Measurements from ENCODE around the gene NSD2. TPM values are rescaled to one million over a fixed set of nuclear protein-coding genes. Genes with fewer than 3 reads are reported as not detected.
"Not testable (repeated sequence)": the region's sequence is repeated elsewhere in the genome, so short reads cannot be mapped to it uniquely, and the experiment has no call there.

The NSD2 gene
- total RNA-seq, 1 experiment from 2014 or later = 128 TPM

DNA sequence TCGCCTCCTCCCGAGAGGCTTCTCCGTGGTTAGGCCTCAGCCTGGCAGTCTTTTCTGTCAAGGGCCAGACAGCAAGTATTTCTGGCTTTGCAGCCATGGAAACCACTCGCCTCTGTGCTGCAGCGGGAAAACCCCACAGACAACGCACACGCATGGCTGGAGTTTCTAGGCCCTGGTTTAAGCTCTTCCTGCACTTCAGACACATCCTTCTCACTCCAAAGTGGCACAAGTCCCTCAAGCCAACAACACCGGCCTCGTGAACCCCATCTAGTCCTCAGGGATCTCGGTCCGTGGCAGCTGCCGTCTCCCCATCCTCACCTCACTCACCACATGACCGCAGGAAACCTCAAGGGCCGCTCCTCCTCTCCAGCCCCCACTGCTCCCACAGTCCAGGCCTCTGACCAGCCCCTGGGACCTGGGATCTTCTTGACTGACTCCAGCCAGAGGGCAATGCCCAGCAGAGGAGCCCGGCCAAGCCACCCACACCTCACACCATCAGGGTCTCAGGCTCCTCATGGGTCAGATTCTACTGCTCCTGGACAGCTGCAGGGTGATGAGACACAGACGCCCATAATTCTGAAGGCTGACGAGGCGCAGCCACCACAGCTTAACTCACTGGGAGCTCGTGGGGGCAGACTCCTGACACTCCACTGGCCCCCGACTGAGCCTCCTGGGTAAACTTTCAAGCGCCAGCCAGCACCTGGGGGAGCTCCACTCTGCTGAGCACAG is 37.0 kb upstream of the NSD2 start:
- CTCF ChIA-PET = interaction anchor here (1.3 kb wide), 1 partner anchor 86 kb away, joined by 3 read pairs; no protein-coding TSS in a partner anchor
- POLR2A ChIA-PET = no interaction called here
- H3K4me3 Mint-ChIP-seq = no peak overlapping the region

GRCh38 chr4:1835836-1836235 is 35.4 kb upstream of the NSD2 start:
- H3K27ac Mint-ChIP-seq; H3K4me1 Mint-ChIP-seq; POLR2A ChIA-PET; H3K27me3 Mint-ChIP-seq (ENCODE audit: low read depth); DNase-seq (ENCODE audit: low spot score); H3K4me3 Mint-ChIP-seq; H3K9me3 Mint-ChIP-seq; ATAC-seq: not testable (repeated sequence)
- CTCF ChIA-PET = interaction anchor here (0.9 to 1.1 kb wide), 3 partner anchors 26 to 87 kb away, joined by 3 to 4 read pairs (median 3); no protein-coding TSS in a partner anchor
- H3K36me3 Mint-ChIP-seq = peaks cover 46% of the 10 kb centered on the region

More for the DNA sequence above, 37.0 kb upstream of the NSD2 start:
- DNase-seq (ENCODE audit: low spot score) (no peak), ATAC-seq (no peak)
- H3K4me1 Mint-ChIP-seq = peaks cover 10% of the 10 kb centered on the region
- peak overlapping the region; percentile 51; the same call in 1 of the 2 replicates for H3K27ac Mint-ChIP-seq
- H3K9me3 Mint-ChIP-seq = peaks cover 10% of the 10 kb centered on the region
- H3K36me3 Mint-ChIP-seq = peaks cover 51% of the 10 kb centered on the region
- peaks cover 3% of the 10 kb centered on the region for H3K27me3 Mint-ChIP-seq (ENCODE audit: low read depth)
- no peak for TF ChIP-seq TEAD1 (CRISPR knock-in tag; IDR thresholded peaks at IDR 0.05)

GRCh38 chr4:1836650-1837049 is 34.5 kb upstream of the NSD2 start:
- H3K27me3 Mint-ChIP-seq (ENCODE audit: low read depth) = no peaks in the 10 kb centered on the region
- ATAC-seq (no peak), DNase-seq (ENCODE audit: low spot score) (no peak)
- ChIA-PET POLR2A (no interaction called here), CTCF (no interaction called here)
- peaks cover 42% of the 10 kb centered on the region for H3K36me3 Mint-ChIP-seq
- no peak overlapping the region for H3K27ac Mint-ChIP-seq
- no peaks in the 10 kb centered on the region for H3K4me1 Mint-ChIP-seq
- H3K4me3 Mint-ChIP-seq = no peak overlapping the region
- H3K9me3 Mint-ChIP-seq = no peaks in the 10 kb centered on the region
- TF ChIP-seq ZMAT4 (CRISPR knock-in tag; IDR thresholded peaks at IDR 0.05) (no peak), ZNF425 (CRISPR knock-in tag; conservative IDR thresholded peaks at IDR 0.05) (no peak), GABPB1 (CRISPR knock-in tag; IDR thresholded peaks at IDR 0.05) (no peak), CBFB (CRISPR knock-in tag; IDR thresholded peaks at IDR 0.05; ENCODE audit: low read depth) (no peak), ZNF416 (CRISPR knock-in tag; IDR thresholded peaks at IDR 0.05) (no peak), FOXJ3 (CRISPR knock-in tag; IDR thresholded peaks at IDR 0.05; ENCODE audit: borderline replicate concordance) (no peak), GTF2I (CRISPR knock-in tag; conservative IDR thresholded peaks at IDR 0.05) (no peak), STAT6 (CRISPR knock-in tag; conservative IDR thresholded peaks at IDR 0.05; ENCODE audit: low read depth) (no peak), ZNF317 (CRISPR knock-in tag; IDR thresholded peaks at IDR 0.05; ENCODE audit: borderline replicate concordance, low read depth) (no peak), JUN (CRISPR knock-in tag; IDR thresholded peaks at IDR 0.05) (no peak), ELF4 (CRISPR knock-in tag; IDR thresholded peaks at IDR 0.05; ENCODE audit: low read depth) (no peak)
- TF ChIP-seq, protein P1, sequence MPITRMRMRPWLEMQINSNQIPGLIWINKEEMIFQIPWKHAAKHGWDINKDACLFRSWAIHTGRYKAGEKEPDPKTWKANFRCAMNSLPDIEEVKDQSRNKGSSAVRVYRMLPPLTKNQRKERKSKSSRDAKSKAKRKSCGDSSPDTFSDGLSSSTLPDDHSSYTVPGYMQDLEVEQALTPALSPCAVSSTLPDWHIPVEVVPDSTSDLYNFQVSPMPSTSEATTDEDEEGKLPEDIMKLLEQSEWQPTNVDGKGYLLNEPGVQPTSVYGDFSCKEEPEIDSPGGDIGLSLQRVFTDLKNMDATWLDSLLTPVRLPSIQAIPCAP (CRISPR knock-in tag; IDR thresholded peaks at IDR 0.05) = no peak
- TF ChIP-seq, protein P2, sequence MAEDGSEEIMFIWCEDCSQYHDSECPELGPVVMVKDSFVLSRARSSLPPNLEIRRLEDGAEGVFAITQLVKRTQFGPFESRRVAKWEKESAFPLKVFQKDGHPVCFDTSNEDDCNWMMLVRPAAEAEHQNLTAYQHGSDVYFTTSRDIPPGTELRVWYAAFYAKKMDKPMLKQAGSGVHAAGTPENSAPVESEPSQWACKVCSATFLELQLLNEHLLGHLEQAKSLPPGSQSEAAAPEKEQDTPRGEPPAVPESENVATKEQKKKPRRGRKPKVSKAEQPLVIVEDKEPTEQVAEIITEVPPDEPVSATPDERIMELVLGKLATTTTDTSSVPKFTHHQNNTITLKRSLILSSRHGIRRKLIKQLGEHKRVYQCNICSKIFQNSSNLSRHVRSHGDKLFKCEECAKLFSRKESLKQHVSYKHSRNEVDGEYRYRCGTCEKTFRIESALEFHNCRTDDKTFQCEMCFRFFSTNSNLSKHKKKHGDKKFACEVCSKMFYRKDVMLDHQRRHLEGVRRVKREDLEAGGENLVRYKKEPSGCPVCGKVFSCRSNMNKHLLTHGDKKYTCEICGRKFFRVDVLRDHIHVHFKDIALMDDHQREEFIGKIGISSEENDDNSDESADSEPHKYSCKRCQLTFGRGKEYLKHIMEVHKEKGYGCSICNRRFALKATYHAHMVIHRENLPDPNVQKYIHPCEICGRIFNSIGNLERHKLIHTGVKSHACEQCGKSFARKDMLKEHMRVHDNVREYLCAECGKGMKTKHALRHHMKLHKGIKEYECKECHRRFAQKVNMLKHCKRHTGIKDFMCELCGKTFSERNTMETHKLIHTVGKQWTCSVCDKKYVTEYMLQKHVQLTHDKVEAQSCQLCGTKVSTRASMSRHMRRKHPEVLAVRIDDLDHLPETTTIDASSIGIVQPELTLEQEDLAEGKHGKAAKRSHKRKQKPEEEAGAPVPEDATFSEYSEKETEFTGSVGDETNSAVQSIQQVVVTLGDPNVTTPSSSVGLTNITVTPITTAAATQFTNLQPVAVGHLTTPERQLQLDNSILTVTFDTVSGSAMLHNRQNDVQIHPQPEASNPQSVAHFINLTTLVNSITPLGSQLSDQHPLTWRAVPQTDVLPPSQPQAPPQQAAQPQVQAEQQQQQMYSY (CRISPR knock-in tag; IDR thresholded peaks at IDR 0.05) = no peak

Measured in WTC11 (cell line).